Measurements from ENCODE around the gene CCIN. TPM values are rescaled to one million over a fixed set of nuclear protein-coding genes. Genes with fewer than 3 reads are reported as not detected.

The CCIN gene
- polyA plus RNA-seq, 2 of the 4 experiments (the other 2 are of a cell fraction): not detected

GRCh38 chr9:36218011-36218410 lies 48.8 kb downstream of the CCIN start (continued):
- TF ChIP-seq REST (IDR thresholded peaks at IDR 0.05) (no peak), TP53 (CRISPR knock-in tag; IDR thresholded peaks at IDR 0.05) (no peak), TFCP2L1 (CRISPR knock-in tag; IDR thresholded peaks at IDR 0.05) (no peak), HDAC2 (IDR thresholded peaks at IDR 0.05) (no peak), EHF (CRISPR knock-in tag; IDR thresholded peaks at IDR 0.05) (no peak), NPAS2 (CRISPR knock-in tag; IDR thresholded peaks at IDR 0.05; ENCODE audit: borderline replicate concordance) (no peak)

GRCh38 chr9:36218411-36218901 lies 49.3 kb downstream of the CCIN start:
- Histone ChIP-seq H3K4me1 (0 out of 3 replicates have a peak, but pooled peaks cover 4% of the 10 kb centered on the region), H3K27ac (no peak overlapping the region), H3K9me3 (peaks cover 8% of the 10 kb centered on the region), H3K4me3 (no peak overlapping the region), H3K4me2 (no peak overlapping the region)
- ChIA-PET POLR2A (no interaction called here), CTCF (no interaction called here)
- no peak for DNase-seq (ENCODE audit: low read depth in 1 of 2, low spot score in 1 of 2)
- FAIRE-seq: no peak
- TF ChIP-seq RNF2 (IDR thresholded peaks at IDR 0.05; ENCODE audit: borderline replicate concordance, low read depth) (no peak), RARB (CRISPR knock-in tag; IDR thresholded peaks at IDR 0.05) (no peak), SMC3 (IDR thresholded peaks at IDR 0.05) (no peak), JUNB (IDR thresholded peaks at IDR 0.05) (no peak), RCOR1 (IDR thresholded peaks at IDR 0.05; ENCODE audit: low read depth, low read length) (no peak), KDM1A (IDR thresholded peaks at IDR 0.05; ENCODE audit: low read depth) (no peak), MAZ (IDR thresholded peaks at IDR 0.05; ENCODE audit: borderline replicate concordance, low read depth, low read length) (no peak), ZC3H11A (IDR thresholded peaks at IDR 0.05) (no peak), POLR2A (IDR thresholded peaks at IDR 0.05; ENCODE audit: low read length) (no peak), HMGXB4 (CRISPR knock-in tag; IDR thresholded peaks at IDR 0.05; ENCODE audit: borderline replicate concordance) (no peak), NPAS2 (CRISPR knock-in tag; IDR thresholded peaks at IDR 0.05; ENCODE audit: borderline replicate concordance) (no peak), ZFP36 (IDR thresholded peaks at IDR 0.05; ENCODE audit: borderline replicate concordance, partially characterized antibody) (no peak), CBX2 (IDR thresholded peaks at IDR 0.05; ENCODE audit: borderline replicate concordance, low read depth) (no peak)
- WGBS (ENCODE audit: missing lambda C conversion rate): 91% methylated on average over 7 of the region's 7 CpGs
- peak in 1 of 2 experiments; percentile 11; a peak in 1 of 6 replicates for ATAC-seq

Other genes starting within 250 kb of the CCIN start
- gene OR2S2, start 211.2 kb upstream of the CCIN start, polyA plus RNA-seq (2011; rRNA removed): not detected in 2 replicates
- not detected in 3 replicates for gene OR2S2, start 211.2 kb upstream of the CCIN start, polyA plus RNA-seq (2017; fragmentation: RNase III; extraction: RNeasy Plus Mini Kit Qiagen cat#74134 plus additional on column Dnase treatment)
- 8.3 and 8.7 TPM in 2 replicates for gene RECK, start 132.5 kb upstream of the CCIN start, polyA plus RNA-seq (2011; rRNA removed)
- 5.0 to 5.7 TPM (median 5.1 TPM) in 3 replicates for gene RECK, start 132.5 kb upstream of the CCIN start, polyA plus RNA-seq (2017; fragmentation: RNase III; extraction: RNeasy Plus Mini Kit Qiagen cat#74134 plus additional on column Dnase treatment)
- 6.2 and 9.0 TPM in 2 replicates for gene GLIPR2, start 32.7 kb upstream of the CCIN start, polyA plus RNA-seq (2011; rRNA removed)
- 13.5 to 16.9 TPM (median 16.0 TPM) in 3 replicates for gene GLIPR2, start 32.7 kb upstream of the CCIN start, polyA plus RNA-seq (2017; fragmentation: RNase III; extraction: RNeasy Plus Mini Kit Qiagen cat#74134 plus additional on column Dnase treatment)
- 203 and 291 TPM in 2 replicates for gene CLTA, start 21.5 kb downstream of the CCIN start, polyA plus RNA-seq (2011; rRNA removed)
- gene CLTA, start 21.5 kb downstream of the CCIN start, polyA plus RNA-seq (2017; fragmentation: RNase III; extraction: RNeasy Plus Mini Kit Qiagen cat#74134 plus additional on column Dnase treatment): 290 to 312 TPM (median 296 TPM) in 3 replicates
- 32.9 and 39.5 TPM in 2 replicates for gene GNE, start 89.1 kb downstream of the CCIN start, polyA plus RNA-seq (2011; rRNA removed)
- gene GNE, start 89.1 kb downstream of the CCIN start, polyA plus RNA-seq (2017; fragmentation: RNase III; extraction: RNeasy Plus Mini Kit Qiagen cat#74134 plus additional on column Dnase treatment): 19.2 to 24.1 TPM (median 23.0 TPM) in 3 replicates
- 13.2 and 18.5 TPM in 2 replicates for gene RNF38, start 230.9 kb downstream of the CCIN start, polyA plus RNA-seq (2011; rRNA removed)
- 8.4 to 9.8 TPM (median 8.7 TPM) in 3 replicates for gene RNF38, start 230.9 kb downstream of the CCIN start, polyA plus RNA-seq (2017; fragmentation: RNase III; extraction: RNeasy Plus Mini Kit Qiagen cat#74134 plus additional on column Dnase treatment)